Psoas muscle (tissue), 8 donors: ENCODE data around the gene TSPOAP1. TPM values are rescaled to one million over a fixed set of nuclear protein-coding genes. Genes with fewer than 3 reads are reported as not detected.

Experiments used
- ATAC-seq, 4 donors: fragments of 200-7000 bp; cut with Tn5 transposase; one replicate each; pipeline ENCODE4 v1.9.1; 2020; ENCODE audit warnings: moderate library complexity in 3 of 4, mild to moderate bottlenecking in 2 of 4
- DNase-seq, 2 donors: peaks; one replicate each; pipeline ENCODE4 v3.0.0-alpha.2; 2020
- H3K27ac ChIP-seq: fragments of 200-600 bp; one replicate; pipeline ENCODE4 v1.8.0; 2022
- H3K27me3 ChIP-seq, 3 donors: fragments of 200-600 bp in 1 of 3; one replicate each; pipeline versions ENCODE4 v1.6.1 to v1.8.0; 2013 to 2022; ENCODE audit warnings: low read length in 2 of 3, mild to moderate bottlenecking in 2 of 3, moderate library complexity in 1 of 3; ENCODE audit not compliant: insufficient read depth in 3 of 3
- H3K36me3 ChIP-seq, 2 donors: fragments of 200-600 bp in 1 of 2; one replicate each; pipeline versions ENCODE4 v1.6.1 to v1.8.0; 2013 to 2022; ENCODE audit warnings: low read depth in 1 of 2, mild to moderate bottlenecking in 1 of 2, moderate library complexity in 1 of 2; ENCODE audit not compliant: insufficient read depth in 1 of 2
- H3K4me1 ChIP-seq: fragments of 200-600 bp; one replicate; pipeline ENCODE4 v1.8.0; 2022
- H3K4me3 ChIP-seq: fragments of 200-600 bp; one replicate; pipeline ENCODE4 v1.8.0; 2022; ENCODE audit warnings: mild to moderate bottlenecking
- H3K9me3 ChIP-seq: fragments of 200-600 bp; one replicate; pipeline ENCODE4 v1.8.0; 2022
- CTCF ChIP-seq: fragments of 200-600 bp; IDR thresholded peaks from one replicate; pipeline ENCODE4 v1.8.0; 2022; ENCODE audit warnings: antibody characterized with exemption
- WGBS, 3 donors: extraction: QIAGEN DNeasy Blood & Tissue Kit; methylation state at CpG; one replicate each; pipeline versions ENCODE4 v1.1.6 to v1.1.7; 2013; 5-methylcytosine and 5-hydroxymethylcytosine counted together
- intact Hi-C, 2 donors: fragments of 100-400 bp; cut with DNase I; formaldehyde crosslinking; loops; one replicate each; pipeline versions ENCODE4 v1.11.0 to v1.14.2; 2022
- polyA plus RNA-seq, 3 donors: library from polyadenylated mRNA; stranded (reverse); fragments of 200-250 nt; gene quantifications; one replicate each; pipeline ENCODE4 v1.2.3, GENCODE V29; 2013
- total RNA-seq, 4 donors: library from RNA; stranded (reverse); fragmentation: NEBNext Ultra II Directional in 2 of 4; extraction: Animal tissue kit (Norgen Biotek cat#: 25700) in 2 of 4; gene quantifications; one replicate each; pipeline versions ENCODE4 v1.2.1 to v1.2.4, GENCODE V29; 2021 to 2023
- donor health status: healthy with polysubstance abuse.
- donor health status: DM: no; HTN: no; CAD: no; lungs with moderate emphysema.
- donor health status: Bipolar disorder and iron deficiency.
- donor health status: healthy.
- donor health status: DM: yes; HTN: yes; CAD: no.
- donor health status: DM: no; HTN: no; CAD: no.
- donor health status: DM: no; HTN: no; CAD: no.
- donor health status: DM: yes; HTN: yes; CAD: no.

TSPOAP1 gene
- total and polyA plus RNA-seq, 7 donors = 0.40 to 6.6 (median 2.3) TPM

- intact Hi-C loops = no loop called here
Observed at GRCh38 chr17:58375811-58376210, 47.2 kb upstream of the TSPOAP1 start.

GRCh38 chr17:58375256-58375655 lies 46.7 kb upstream of the TSPOAP1 start:
- Histone ChIP-seq H3K27me3 (no peaks in the 10 kb centered on the region), H3K4me1 (no peaks in the 10 kb centered on the region), H3K36me3 (no peaks in the 10 kb centered on the region), H3K9me3 (no peaks in the 10 kb centered on the region), H3K27ac (no peak overlapping the region), H3K4me3 (no peak overlapping the region)
- no peak for TF ChIP-seq CTCF
- no peak for ATAC-seq
- DNase-seq = no peak
- 72 to 76% (median 74%) methylated on average over 5 of the region's 5 CpGs for WGBS, 3 donors
- intact Hi-C loops = no loop called here

More at GRCh38 chr17:58375811-58376210, 47.2 kb upstream of the TSPOAP1 start:
- 57 to 65% (median 59%) methylated on average over 2 of the region's 2 CpGs for WGBS, 3 donors
- DNase-seq (no peak), ATAC-seq (no peak)
- TF ChIP-seq CTCF = no peak
- H3K4me3 ChIP-seq = no peak overlapping the region
- H3K4me1 ChIP-seq = no peaks in the 10 kb centered on the region
- no peak overlapping the region for H3K27ac ChIP-seq
- H3K9me3 ChIP-seq = no peaks in the 10 kb centered on the region
- H3K36me3 ChIP-seq = no peaks in the 10 kb centered on the region
- H3K27me3 ChIP-seq = no peaks in the 10 kb centered on the region

DNA sequence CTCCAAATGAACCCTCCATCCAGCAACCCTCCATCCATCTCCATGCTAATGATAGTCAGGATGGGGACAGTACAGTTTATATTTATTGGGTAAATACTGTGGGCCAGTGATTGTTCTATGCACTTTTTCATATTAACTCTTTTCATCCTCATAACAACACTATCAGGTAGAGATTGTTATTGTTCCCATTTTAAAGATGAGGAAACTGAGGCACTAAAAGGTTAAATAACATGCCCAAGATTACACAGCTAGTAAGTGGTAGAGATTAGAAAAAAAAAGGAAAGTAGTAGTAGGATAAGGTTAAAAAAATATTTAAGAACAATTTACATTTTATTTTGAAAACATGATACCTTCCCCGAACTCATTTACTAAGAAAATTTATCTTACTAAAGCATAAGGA lies 45.3 kb upstream of the TSPOAP1 start:
- intact Hi-C loops = no loop called here
- ATAC-seq = no peak
- WGBS, 3 donors = 85 to 97% (median 94%) methylated on average over 1 of the region's 1 CpG
- Histone ChIP-seq H3K27me3 (no peaks in the 10 kb centered on the region), H3K9me3 (no peaks in the 10 kb centered on the region), H3K4me3 (no peak overlapping the region), H3K4me1 (no peaks in the 10 kb centered on the region), H3K36me3 (no peaks in the 10 kb centered on the region), H3K27ac (no peak overlapping the region)
- TF ChIP-seq CTCF = no peak
- DNase-seq = no peak

GRCh38 chr17:58373003-58373402 lies 44.4 kb upstream of the TSPOAP1 start:
- 78 to 80% (median 80%) methylated on average over 5 of the region's 5 CpGs for WGBS, 3 donors
- ATAC-seq = no peak
- intact Hi-C loops = no loop called here

More at GRCh38 chr17:58373003-58373402, 44.4 kb upstream of the TSPOAP1 start:
- no peaks in the 10 kb centered on the region for H3K27me3 ChIP-seq
- H3K4me3 ChIP-seq = no peak overlapping the region
- no peak for DNase-seq
- no peak for TF ChIP-seq CTCF
- H3K4me1 ChIP-seq = no peaks in the 10 kb centered on the region
- H3K36me3 ChIP-seq = no peaks in the 10 kb centered on the region
- no peak overlapping the region for H3K27ac ChIP-seq
- H3K9me3 ChIP-seq = no peaks in the 10 kb centered on the region
